Endodermal cell (in vitro differentiated cells): ENCODE measurements around the gene CLIC3. TPM values are rescaled to one million over a fixed set of nuclear protein-coding genes. Genes with fewer than 3 reads are reported as not detected.

ENCODE experiments used
- DNase-seq: peaks from one replicate; pipeline ENCODE4 v3.0.0-alpha.2; 2017
- H3K27ac ChIP-seq: 2 replicates; pipeline ENCODE4 v1.5.1; 2013; ENCODE audit warnings: mild to moderate bottlenecking, low read depth, low read length, moderate library complexity
- H3K27me3 ChIP-seq: 2 replicates; pipeline ENCODE4 v1.6.1; 2013; ENCODE audit warnings: mild to moderate bottlenecking, low read length, moderate library complexity; ENCODE audit not compliant: insufficient read depth, control insufficient read depth, poor library complexity, severe bottlenecking
- H3K36me3 ChIP-seq: 2 replicates; pipeline ENCODE4 v1.7.0; 2013; ENCODE audit warnings: mild to moderate bottlenecking, low read length, moderate library complexity; ENCODE audit not compliant: control insufficient read depth, insufficient read depth
- H3K4me1 ChIP-seq: one replicate; pipeline ENCODE4 v1.7.0; 2013; ENCODE audit warnings: low read length; ENCODE audit not compliant: control insufficient read depth, insufficient read depth
- H3K4me3 ChIP-seq: 2 replicates; pipeline ENCODE4 v1.5.1; 2013; ENCODE audit warnings: mild to moderate bottlenecking, low read length, moderate library complexity
- H3K9ac ChIP-seq: 2 replicates; pipeline ENCODE4 v1.6.1; 2013; ENCODE audit warnings: mild to moderate bottlenecking, low read length, moderate library complexity; ENCODE audit not compliant: poor library complexity, severe bottlenecking; ENCODE audit errors: extremely low read depth
- H3K9me3 ChIP-seq: 2 replicates; pipeline ENCODE4 v1.6.1; 2013; ENCODE audit warnings: mild to moderate bottlenecking, low read length, moderate library complexity; ENCODE audit not compliant: control insufficient read depth
- H3K27ac Mint-ChIP-seq: 2 replicates; pipeline ENCODE4 v1.8.0; 2020; ENCODE audit warnings: mixed read lengths
- H3K27me3 Mint-ChIP-seq: 2 replicates; pipeline ENCODE4 v1.8.0; 2021; ENCODE audit warnings: mild to moderate bottlenecking, mixed read lengths; ENCODE audit not compliant: insufficient read depth
- H3K36me3 Mint-ChIP-seq: 2 replicates; pipeline ENCODE4 v1.8.0; 2020; ENCODE audit warnings: low read depth, mixed read lengths
- H3K4me1 Mint-ChIP-seq: 2 replicates; pipeline ENCODE4 v1.8.0; 2020; ENCODE audit warnings: mixed read lengths
- H3K4me3 Mint-ChIP-seq: 2 replicates; pipeline ENCODE4 v1.8.0; 2020; ENCODE audit warnings: mild to moderate bottlenecking, moderate library complexity, mixed read lengths
- H3K9me3 Mint-ChIP-seq: 2 replicates; pipeline ENCODE4 v1.8.0; 2020; ENCODE audit warnings: mild to moderate bottlenecking, mixed read lengths
- WGBS, 2 experiments: methylation state at CpG; one replicate each; pipeline versions ENCODE4 v1.1.5 to v1.1.7; 2013; ENCODE audit warnings: missing lambda C conversion rate in 2 of 2, mixed read lengths in 1 of 2; ENCODE audit not compliant: insufficient coverage in 1 of 2, insufficient read length in 1 of 2; 5-methylcytosine and 5-hydroxymethylcytosine counted together
- total RNA-seq, 2 donors: library from RNA; stranded (reverse); fragmentation: NEBNext Ultra II Directional in 1 of 2; extraction: Animal tissue kit (Norgen Biotek cat#: 25700) in 1 of 2; gene quantifications; 2 replicates in 1 of 2; 3 replicates in 1 of 2; pipeline ENCODE4 v1.2.1, GENCODE V29; 2021
- TF ChIP-seq, protein P1 (sequence below): fragments of 200-600 bp; sonication (generic); conservative IDR thresholded peaks from 2 replicates; pipeline ENCODE4 v1.5.0; 2021; ENCODE audit warnings: antibody characterized with exemption, mild to moderate bottlenecking

Gene CLIC3
- total RNA-seq, 2 donors from 2014 or later: 0.46 TPM; not detected in 1

DNA sequence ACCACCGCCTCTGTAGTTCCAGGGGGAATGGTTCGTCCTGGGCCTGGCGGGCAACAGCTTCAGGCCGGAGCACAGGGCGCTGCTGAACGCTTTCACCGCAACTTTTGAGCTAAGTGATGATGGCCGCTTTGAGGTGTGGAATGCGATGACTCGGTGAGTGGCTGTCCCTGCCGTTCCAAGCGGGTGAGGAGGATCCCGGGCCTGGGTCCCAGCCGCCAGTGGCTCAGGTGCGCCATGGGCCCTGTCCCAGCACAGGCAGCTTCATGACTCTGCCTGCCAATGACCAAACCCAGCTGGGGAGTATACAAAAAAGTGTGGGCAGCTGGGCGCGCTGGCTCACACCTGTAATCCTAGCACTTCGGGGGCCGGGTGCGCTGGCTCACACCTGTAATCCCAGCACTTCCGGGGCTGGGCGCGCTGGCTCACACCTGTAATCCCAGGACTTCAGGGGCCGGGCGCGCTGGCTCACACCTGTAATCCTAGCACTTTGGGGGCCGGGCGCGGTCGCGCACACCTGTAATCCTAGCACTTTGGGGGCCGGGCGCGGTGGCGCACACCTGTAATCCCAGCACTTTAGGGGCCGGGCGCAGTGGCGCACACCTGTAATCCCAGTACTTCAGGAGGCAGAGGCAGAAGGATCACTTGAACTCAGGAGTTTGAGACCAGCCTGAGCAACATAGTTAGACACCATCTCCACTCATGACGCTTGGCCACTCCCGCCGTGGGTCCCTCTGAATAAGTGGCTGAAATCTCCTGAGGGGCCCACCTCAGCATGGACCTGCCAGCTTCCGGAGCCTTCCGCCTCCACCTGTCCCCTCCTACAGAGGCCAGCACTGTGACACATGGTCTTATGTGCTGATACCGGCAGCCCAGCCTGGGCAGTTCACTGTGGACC lies 43.2 kb downstream of the CLIC3 start:
- H3K9me3 ChIP-seq: no peaks in the 10 kb centered on the region
- Mint-ChIP-seq H3K9me3 (no peaks in the 10 kb centered on the region), H3K36me3 (no peaks in the 10 kb centered on the region), H3K27me3 (peaks cover 4% of the 10 kb centered on the region), H3K27ac (no peak overlapping the region), H3K4me1 (peaks cover 6% of the 10 kb centered on the region), H3K4me3 (no peak overlapping the region)
- WGBS, 2 experiments: 92 to 93% methylated on average over 36 to 44 of the region's 44 CpGs
- no peak overlapping the region for H3K4me3 ChIP-seq
- H3K9ac ChIP-seq: no peak overlapping the region
- H3K36me3 ChIP-seq: no peaks in the 10 kb centered on the region
- H3K27me3 ChIP-seq: no peaks in the 10 kb centered on the region
- TF ChIP-seq, protein P1, sequence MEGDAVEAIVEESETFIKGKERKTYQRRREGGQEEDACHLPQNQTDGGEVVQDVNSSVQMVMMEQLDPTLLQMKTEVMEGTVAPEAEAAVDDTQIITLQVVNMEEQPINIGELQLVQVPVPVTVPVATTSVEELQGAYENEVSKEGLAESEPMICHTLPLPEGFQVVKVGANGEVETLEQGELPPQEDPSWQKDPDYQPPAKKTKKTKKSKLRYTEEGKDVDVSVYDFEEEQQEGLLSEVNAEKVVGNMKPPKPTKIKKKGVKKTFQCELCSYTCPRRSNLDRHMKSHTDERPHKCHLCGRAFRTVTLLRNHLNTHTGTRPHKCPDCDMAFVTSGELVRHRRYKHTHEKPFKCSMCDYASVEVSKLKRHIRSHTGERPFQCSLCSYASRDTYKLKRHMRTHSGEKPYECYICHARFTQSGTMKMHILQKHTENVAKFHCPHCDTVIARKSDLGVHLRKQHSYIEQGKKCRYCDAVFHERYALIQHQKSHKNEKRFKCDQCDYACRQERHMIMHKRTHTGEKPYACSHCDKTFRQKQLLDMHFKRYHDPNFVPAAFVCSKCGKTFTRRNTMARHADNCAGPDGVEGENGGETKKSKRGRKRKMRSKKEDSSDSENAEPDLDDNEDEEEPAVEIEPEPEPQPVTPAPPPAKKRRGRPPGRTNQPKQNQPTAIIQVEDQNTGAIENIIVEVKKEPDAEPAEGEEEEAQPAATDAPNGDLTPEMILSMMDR: no peak
- H3K4me1 ChIP-seq: peaks cover 3% of the 10 kb centered on the region
- H3K27ac ChIP-seq: no peak overlapping the region
- DNase-seq: no peak

DNA sequence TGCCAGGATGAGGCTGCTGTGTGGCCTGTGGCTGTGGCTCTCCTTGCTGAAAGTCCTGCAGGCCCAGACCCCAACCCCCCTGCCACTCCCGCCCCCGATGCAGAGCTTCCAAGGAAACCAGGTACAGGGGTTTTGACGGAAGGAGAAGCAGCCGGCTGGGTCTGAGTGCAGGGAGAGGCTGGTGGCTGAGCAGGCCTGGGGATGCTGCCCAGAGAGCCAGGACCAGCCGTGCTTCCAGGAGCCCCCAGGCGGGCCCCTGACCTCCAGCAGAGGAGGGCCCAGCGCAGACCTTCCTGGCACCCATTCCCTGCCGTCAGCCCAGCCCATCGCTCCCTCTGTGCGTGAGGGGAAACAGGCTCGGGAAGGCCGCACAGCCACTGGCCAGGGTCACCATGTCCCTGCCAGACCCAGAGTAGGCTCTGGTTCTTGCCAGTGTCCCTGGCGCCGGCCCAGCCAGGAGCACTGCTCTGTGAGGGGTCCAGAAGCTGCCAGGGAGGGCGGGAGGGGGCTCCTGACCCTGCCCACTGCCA lies 44.0 kb downstream of the CLIC3 start:
- 91 to 94% methylated on average over 10 to 15 of the region's 15 CpGs for WGBS, 2 experiments
- H3K27me3 Mint-ChIP-seq: peaks cover 4% of the 10 kb centered on the region
- no peak overlapping the region for H3K9ac ChIP-seq
- no peak overlapping the region for H3K4me3 Mint-ChIP-seq
- no peak overlapping the region for H3K4me3 ChIP-seq
- no peaks in the 10 kb centered on the region for H3K36me3 ChIP-seq
- no peaks in the 10 kb centered on the region for H3K9me3 ChIP-seq
- H3K27me3 ChIP-seq: no peaks in the 10 kb centered on the region
- H3K36me3 Mint-ChIP-seq: no peaks in the 10 kb centered on the region
- H3K9me3 Mint-ChIP-seq: no peaks in the 10 kb centered on the region
- no peak overlapping the region for H3K27ac ChIP-seq
- peaks cover 8% of the 10 kb centered on the region for H3K4me1 Mint-ChIP-seq
- peaks cover 3% of the 10 kb centered on the region for H3K4me1 ChIP-seq
- TF ChIP-seq, protein P1: no peak
- no peak for DNase-seq
- no peak overlapping the region for H3K27ac Mint-ChIP-seq

DNA sequence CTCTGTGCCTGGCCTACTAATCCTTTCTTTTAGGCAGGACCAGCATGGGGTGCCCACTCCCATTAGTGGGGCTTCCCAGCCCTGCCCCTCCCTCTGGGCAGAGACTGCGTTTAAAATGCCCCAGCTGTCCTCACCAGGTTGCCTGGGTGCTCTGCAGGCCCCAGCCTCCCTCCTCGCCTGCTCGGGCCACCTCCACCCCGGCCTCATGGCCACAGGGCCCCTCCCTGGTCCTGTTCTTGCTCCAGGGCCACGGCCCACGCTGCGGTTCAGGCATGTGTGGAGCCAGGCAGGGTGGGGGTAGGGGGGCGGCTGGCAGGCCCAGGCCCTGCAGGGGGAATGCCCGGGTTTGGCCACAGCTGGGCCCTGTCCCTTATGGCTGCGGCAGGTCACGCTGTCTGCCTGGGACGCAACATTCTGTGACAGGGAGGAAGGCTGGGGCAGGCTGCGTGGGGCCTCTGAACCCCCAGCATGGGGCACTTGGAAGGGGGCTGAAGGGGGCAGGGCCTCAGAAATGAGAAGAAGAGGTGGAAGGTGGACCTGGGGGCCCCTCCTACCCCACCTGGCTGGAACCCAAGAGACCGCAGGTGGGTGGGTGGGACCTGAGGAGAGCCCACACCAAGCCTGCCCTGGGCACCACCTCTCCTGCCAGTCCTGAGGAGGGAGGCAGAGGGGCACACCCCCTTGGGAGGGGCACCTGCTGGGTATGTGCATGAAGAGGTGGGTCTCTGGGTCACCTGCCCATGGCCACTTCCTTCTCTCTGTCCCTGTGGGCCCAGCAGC lies 44.6 kb downstream of the CLIC3 start, which contains the start of gene LCN12:
LCN12 (plus strand) TSS at position 733 of the 780 bp plus-strand sequence. CDS start 55 bp downstream, outside the sequence.
- Mint-ChIP-seq H3K27me3 (peaks cover 4% of the 10 kb centered on the region), H3K9me3 (no peaks in the 10 kb centered on the region), H3K4me1 (peaks cover 8% of the 10 kb centered on the region), H3K36me3 (no peaks in the 10 kb centered on the region), H3K4me3 (no peak within 1 kb of the TSS), H3K27ac (no peak within 1 kb of the TSS)
- Histone ChIP-seq H3K36me3 (no peaks in the 10 kb centered on the region), H3K4me1 (peaks cover 3% of the 10 kb centered on the region), H3K27me3 (no peaks in the 10 kb centered on the region), H3K27ac (no peak within 1 kb of the TSS), H3K4me3 (no peak within 1 kb of the TSS), H3K9ac (no peak within 1 kb of the TSS), H3K9me3 (no peaks in the 10 kb centered on the region)
- TF ChIP-seq, protein P1: no peak
- WGBS, 2 experiments: 92% methylated on average over 14 of the region's 14 CpGs; no CpG with 5 or more reads in 1 of the 2 experiments
- no peak for DNase-seq
